ENCODE results near the gene BRSK2.
"Not testable (repeated sequence)": the region's sequence is repeated elsewhere in the genome, so short reads cannot be mapped to it uniquely, and the experiment has no call there.

BRSK2 gene

DNA sequence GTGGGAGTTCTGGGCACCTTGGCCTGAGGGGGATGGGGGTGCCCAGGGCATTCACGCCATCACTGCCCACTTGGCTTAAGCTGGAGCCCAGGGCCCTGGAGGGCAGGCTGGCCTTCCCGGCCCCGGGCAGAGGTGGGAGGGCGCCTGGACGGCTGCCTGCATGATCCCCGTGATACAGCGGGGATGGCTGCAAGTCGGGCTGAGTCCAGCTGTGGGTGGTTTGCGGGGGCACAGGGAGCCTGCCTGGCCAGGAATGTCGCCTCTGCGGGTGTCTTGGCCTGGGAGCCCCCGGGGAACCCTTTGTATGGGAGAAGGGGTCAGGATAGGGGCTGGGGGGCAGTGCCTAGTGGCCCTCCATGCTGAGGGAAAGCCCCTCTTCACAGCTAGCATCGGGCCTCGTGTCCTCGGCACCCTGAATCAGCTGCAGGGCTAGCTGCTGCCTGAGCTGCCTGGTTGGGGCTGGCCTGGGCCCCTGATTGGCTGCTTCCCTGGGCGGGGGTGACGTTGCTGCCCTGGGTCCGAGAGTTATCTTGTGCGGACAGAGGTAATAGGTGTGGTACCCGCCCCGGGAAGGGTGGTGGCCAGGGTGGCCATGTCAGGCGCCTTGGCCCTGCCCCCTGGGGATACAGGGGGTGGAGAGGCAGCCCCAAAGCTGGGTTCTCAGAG lies 8.3 kb downstream of the BRSK2 start:
- DNase-seq = no peak

DNA sequence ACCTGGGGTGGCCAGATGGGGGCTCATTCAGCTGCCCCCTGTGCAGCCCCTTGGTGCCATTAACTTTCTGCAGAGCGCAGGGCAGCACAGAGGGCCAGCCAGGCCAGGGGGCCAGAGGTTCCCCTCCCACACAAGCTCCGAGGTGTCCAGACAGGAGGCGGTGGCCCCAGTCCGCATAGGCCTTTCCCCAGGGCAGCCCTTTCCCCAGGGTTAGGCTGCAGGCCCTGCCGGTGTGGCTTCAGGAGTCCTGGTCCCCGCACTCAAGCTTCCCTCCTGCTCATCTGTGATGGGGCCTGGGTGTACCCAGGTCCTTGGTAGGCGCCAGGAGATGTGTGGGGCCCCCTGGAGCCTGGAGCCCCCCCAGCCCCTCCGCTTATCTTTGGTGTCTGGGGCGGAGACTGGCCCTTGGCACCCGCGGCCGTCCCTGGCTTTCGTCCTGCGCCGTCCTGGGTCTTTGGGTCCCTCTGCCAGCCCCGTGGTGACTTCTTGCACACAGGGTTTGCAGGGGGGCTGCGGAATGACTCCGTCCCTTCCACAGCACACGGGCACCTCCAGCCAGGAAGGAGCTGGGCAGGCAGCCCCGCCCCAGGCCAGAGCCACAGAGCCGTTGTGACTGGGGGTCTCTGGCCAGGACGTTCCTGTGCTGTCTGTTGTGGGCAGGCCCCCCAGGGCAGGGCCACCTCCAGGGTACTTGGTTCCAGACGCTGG lies 8.9 kb downstream of the BRSK2 start:
- DNase-seq = no peak

DNA sequence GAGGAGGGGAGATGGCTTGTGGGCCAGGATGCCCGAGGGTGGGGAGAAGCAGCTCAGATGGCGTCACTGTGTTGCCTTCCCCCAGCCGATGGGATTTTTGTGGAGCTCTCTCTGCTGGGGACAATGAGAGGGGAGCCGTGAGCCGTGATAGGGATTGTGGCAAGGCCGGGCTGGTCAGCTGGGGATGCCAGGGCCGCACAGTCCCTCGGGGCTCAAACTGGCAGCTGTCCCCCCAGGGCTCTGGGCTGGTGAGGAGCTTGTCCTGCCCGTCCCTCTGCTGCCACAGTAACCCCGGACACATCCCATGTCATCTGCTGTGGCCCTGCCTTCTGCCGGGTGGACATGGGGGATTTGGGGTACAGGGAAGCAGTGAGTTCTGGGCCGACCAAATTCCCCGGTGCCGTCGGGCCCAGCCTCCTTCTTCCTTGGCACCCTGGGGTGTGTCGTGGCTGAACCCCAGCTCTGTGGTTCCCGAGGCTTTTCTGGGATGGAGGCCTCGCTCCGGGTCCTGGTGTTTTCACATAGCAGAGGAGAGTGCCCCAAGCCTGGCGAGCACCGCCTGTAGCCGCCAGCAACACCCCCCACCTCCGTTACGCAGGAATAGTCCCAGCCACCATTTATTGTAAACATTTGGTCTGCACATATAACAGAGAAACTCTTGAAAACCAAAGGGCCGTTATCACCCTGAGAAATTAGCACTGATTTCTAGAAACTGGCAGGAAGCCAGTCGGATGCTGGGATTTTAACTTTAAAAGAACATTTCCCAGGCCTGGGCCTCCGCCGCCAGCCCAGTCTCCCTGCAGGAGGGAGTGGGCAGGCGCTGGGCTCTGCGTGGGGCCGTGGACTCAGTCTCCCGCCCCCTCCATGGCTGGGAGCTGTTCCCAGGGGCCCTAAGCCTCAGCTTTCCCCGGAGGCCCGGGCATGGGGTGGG lies 9.9 kb downstream of the BRSK2 start:
- no peak for DNase-seq

DNA sequence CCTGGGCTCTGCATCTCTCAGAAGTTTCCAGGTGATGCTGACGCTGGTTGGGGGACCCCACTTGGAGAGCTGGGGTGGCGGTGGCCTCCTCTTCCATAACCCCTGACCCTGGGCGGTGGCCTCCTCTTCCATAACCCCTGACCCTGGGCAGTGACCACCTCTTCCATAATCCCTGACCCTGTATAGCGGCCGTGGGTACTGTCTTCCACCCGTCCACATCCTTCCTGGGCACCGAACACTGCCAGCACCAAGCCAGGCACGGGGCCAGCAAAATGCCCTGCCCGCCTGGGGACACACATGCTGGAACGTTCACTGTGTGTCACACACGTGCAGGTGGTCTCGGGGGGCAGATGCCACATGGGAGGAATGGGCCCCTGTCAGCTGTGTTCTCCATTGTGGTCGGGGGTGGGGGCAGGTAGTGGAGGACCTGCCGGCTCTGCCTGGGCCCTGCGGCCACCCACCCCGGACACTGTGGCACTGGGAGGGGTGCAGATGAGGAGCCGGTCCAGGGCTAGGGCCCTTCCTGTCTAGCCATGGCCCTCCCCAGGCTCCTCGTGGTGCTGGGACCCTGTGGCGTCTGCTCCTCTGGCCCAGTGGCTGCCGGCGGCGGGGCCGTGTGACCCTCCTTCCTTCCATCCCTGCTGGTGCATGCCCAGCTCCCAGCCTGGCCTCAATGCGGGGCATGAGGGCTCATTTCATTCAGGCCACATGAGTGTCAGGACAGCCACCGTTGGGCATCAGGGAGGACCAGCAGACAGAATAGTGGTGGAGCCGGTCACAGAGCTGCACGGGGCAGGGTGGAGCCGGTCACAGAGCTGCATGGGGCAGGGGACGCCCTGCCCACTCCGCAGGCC lies 10.8 kb downstream of the BRSK2 start:
- no peak for DNase-seq

DNA sequence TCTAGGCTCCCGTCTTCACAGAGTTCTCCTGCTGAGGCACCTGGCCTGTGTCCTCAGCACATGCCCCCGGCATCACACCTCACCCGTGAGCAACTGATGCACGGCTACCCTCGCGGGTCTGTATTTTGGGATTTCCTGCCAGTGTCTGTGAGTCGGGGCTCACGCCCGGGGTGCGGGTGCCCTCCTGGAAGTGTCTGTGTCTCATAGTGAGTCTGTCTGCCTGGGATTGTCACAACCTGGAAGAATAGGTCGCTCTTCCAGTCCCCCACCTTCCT lies 11.4 kb downstream of the BRSK2 start:
- no peak for DNase-seq

DNA sequence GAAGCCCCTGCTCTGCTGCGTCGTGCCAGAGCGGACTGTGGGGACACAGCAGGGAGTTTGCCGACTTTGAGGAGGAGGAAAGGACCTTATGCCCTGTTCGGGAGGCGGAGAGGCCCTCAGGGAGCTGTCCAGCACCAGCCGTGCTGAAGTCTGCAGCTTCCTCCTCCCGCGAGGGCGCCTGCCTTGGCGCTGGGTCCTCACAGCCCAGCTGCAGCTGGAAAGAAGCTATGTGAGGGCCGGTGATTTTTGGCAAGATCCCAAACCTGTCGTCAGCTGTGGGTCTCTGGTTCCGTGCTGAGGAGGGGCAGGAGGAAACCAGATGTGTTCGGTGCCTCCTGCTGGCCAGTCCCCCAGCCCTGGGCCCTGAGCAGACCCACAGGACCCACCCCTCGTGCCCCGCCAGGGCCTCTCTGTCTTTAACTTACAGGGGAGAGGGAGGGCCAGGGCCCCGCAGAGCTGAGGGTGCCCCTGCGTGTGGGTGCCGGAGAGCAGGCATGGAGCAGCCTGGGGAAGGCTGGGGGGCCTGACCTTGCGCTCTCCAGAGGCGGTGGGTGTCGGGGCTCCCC lies 12.0 kb downstream of the BRSK2 start:
- DNase-seq = peak; percentile 41

DNA sequence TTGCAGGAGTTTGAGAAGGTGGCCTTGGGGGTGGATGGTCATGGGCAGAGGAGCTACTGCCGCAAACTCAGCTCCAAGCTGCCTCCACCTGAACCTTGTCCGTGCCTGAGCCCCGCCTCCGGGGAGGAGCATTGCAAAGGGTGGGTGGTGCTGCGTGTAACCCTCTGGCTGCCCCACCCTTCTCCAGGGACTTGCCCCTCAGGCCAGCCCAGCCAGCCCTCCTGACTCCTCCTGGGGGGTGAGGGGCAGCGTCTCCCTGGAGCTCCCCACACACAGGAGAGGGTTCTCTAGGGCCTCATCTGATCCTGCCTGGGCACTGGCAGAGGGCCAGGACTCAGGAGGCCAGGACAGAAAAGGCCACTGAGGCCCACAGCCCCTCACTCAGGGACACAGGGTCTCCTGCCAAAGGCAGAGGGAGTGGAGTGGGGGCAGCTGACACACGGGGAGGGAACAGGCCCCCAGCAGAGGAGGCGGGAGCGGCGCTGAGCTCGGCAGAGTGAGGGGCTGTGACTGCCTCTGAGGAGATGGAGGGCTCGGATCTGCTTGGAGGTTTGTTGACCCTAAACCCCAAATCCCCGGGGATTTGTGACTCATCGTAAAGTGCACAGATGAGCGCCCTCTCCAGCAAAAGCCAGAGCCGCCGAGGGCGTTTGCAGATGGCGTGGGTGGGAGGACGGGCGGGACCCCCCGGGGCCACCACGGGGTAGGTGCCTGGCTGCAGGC lies 12.8 kb downstream of the BRSK2 start:
- DNase-seq = no peak

DNA sequence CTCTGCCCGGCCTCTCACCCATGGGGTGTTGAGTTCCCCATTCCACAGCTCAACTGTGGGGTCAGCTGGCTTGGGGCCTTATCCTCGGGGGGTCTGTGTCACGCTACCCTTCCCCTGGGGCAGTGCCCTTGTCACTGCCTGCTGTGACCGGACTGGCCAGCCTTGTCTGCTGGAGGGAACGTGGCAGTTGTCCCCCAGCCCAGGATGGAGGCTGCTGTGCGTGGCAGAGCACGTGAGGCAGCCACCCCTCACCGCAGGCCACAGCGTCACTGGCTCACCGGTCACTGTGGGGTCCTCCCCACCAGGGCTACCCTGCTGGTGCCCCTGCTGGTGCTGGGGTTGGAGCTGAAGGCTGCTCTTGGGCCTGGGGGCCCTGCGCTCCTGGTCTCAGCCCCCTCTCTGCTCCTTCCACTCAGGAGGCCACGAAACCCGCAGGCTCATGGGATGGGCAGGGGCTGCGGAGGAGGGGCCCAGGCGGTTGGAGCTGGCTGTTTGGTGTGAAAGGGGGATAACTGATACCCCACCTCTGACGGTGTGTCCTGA lies 13.4 kb downstream of the BRSK2 start:
- DNase-seq = no peak

DNA sequence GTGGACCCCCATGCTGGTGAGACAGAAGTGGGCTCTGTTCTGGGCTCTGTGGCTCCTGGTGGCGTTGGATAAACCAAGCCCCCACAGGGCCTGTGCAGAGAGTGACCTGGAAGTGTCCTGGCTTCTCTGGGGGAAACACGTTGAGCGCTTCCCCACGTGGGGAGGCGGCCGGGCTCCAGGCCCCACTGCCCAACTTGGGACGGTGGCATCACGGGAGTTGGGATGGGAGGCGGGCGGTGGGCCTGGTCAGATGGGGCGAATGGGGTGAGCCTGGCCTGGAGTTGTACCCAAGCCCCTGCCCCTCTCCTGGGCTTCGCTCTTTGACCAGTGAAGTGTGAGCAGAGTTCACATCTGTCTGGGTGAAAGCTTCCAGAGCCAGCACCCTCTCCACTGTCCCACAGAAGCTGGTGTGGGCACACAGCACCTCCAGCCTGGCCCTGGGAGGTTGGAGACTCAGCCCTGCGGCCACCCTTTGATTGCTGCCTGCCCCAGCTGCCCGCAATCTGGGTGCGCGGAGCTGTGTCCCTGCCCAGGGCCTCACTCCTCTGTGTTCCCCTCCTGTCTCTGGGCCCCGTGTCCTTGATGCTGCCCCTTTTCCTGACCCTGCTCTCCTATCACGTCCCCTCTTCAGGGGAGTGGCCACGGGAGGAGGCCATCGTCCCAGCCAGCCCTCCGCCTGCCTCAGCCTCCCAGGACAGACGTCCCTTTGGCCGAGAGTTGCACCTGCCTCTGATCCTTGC lies 14.2 kb downstream of the BRSK2 start:
- no peak for DNase-seq

DNA sequence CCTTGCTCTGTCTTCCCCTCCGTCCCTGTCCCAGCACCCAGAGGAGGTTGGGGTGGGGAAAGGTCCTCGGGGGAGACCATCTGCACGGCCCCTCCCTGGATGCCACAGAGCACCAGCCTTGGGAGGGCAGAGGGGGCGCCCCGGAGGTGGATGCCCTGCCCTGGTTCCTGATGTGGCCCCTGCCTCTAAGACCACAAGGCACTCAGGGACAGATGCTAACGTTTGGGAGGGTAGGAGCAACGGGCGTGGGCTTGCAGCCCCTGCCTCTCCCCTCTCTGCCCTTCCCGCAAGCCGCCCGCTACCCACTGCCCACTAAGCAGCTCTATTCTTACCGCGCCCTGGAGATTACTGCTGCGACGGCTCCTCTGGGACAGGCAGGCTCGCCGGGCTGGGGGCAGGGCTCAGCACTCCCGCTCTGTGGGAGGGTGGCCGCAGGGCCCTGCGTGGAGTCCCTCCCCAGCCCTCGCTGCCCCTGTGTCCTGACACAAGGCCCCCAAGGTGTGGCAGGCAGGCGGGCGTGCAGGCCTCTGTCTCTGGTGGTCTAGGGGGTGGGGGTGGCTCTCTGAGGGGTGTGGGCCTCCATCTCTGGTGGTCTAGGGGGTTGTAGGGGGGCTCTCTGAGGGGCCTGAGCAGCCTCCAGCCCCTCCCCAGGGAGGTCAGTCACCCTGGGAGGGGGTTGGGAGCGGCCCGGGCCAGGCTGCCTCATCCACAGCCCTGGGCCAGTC lies 14.9 kb downstream of the BRSK2 start:
- no peak for DNase-seq

DNA sequence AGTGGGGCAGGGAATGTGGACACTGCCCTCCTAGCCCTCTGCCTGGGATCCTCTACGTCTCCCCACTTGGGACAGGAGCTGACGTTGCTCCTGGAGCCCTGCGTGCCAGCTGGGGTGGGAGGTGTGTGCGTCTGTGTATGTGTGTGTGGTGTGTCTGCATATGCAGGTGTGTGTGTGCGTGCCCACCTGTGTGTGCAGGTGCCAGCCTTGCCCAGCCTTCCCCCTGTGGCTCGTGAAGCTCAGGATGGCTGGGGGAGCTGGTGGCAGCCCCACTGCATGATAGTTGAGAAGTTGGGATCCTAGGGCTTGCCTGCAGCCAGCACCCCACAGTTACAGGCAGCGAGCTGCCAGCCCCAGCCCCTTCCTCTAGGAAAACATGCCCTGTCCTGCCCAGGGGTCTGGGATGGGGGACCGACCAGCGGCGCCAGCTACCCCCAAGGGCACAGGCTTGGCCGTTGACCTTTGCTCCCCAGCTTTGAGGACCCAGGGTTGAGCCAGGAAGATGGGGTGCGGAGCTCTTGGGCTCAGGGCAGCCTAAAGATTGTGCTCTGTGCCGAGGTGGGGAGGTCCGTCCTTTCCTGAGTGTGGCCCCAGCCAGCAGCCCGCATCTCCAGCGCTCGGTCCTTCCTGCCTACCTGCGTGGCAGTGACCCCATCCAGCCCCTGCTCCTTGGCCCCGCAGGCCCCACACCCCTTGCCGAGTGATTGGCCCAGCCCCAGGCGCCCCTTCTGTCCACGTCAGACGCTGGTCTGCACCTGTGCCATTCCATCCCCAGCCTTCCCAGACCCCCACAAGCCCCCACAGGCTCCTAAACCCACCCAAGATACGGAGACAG lies 15.7 kb downstream of the BRSK2 start:
- no peak for DNase-seq

DNA sequence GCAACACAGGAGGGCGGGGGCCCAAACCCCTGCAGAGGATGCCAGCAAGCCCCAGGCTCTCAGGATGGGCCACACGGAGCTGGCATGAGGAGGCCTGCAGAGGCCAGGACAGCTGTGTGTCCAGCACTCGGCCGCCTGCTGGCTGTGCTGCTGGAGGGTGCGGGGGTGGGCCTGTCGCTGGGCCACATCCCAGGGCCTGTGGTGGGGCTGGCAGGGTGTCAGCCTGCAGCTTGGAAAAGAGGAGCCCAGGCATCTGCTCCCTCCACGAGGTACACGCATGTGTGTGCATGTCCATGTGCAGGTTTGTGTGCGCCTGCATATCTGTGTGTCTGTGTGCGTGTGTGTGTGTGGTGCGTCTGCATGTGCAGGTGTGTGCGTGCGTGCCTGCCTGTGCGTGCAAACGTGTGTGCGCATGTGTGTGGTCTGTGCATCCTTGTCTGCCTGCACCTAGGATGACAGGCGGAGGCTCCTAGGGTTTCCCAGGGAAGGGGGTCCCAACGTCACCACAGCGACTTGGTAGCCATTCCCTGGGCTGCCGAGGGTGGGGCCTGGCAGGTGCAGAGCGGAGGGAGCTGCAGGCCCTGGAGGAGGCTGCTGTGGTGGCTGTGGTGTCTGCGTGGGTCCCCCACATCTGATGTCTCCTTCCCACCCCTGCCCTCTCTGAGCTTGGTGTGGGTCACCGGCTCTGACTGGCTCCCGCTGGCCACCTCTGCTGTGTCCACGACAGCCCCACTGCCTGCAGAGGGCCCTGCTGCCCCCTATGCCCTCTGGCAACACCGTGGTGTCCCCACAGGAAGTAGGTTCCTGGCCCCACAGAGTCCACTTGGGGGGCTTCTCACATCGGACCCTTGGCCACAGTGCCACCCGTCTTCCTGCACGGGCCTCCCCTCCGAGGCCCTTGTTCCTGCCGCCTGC lies 17.1 kb downstream of the BRSK2 start:
- DNase-seq = no peak

DNA sequence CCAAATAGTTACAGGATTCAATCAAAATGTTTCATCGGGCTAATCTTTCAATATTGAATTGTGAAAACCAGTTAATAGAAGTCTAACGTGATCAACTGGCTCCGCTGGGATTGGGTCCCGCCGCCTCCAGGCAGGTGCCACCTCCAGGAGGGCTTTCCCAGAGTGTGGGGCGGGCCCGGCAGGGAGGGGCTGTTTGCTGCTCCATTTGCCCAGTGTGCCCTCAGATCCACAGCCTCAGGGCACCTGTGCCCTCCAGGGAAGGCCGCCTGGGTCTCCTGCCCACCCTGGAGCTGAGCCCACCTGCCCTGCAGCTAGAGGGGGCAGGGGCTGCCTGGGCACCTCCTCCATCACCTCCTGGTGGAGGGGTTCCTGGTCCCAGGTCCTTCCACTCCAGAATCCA lies 17.9 kb downstream of the BRSK2 start:
- DNase-seq = no peak

DNA sequence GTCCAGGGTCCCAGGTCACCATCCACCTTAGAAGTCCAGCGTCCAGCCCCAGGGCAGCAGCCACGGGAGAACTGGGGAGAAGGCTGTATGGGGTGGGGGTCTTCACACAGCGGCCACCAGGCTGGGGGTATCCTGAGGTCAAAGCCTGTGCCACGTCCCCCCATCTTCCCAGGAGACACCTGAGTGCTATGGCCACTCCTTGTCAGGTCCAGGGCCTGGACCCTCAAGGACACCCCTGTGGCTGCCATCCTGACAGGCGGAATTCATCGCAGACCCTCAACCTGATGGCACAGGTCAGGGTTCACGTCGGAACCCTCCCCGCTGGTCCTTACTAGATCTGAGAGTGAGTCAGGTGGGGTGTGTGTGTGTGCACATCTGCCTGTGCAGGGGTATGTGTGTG lies 18.6 kb downstream of the BRSK2 start:
- DNase-seq = no peak

DNA sequence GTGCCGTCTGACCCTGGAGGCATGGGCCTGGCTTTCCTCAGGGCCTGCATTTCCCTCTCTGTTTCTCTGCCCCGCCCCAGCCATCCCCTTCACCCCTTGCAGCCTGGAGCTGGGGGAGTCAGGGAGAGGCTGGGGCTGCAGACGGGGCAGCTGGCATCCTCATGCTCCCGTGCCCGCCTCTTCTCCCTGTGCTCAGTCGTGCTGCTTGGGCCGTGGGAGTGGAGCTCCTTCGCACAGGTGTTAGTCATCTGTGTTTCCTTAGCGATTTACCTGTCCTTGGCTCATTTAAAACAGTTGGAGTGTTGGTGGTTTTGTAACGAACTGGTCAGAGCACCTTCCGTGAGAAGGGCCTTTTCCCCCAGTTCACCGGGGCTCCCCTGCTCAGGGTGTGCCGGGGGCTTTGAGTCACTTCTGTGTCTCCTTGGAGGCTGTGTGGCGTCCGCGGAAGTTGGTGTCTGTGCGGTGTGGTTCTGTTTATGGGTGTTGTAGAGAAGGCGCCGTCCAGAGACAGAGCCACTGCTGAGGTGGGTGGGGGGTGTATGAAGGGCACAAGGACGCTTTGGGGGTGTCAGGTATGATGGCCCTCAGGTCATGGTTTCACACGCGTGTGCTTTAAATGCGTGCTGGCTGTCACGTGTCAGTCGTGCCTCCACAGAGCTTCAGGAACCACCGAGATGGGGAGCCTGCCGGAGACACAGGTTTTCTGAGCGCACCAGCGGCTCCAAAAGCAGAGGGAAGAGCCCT lies 19.5 kb downstream of the BRSK2 start:
- no peak for DNase-seq

DNA sequence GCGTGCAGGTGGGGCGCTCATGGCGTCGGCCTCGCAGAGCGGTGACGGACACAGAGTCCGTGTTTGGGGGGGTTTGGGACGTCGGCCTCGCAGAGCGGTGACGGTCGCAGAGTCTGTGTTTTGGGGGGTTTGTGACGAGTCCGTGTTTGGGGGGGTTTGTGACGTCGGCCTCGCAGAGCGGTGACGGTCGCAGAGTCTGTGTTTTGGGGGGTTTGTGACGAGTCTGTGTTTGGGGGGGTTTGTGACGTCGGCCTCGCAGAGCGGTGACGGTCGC lies 20.1 kb downstream of the BRSK2 start:
- DNase-seq = not testable (repeated sequence)
